ENCODE data around the gene ISLR.

Gene ISLR

GRCh38 chr15:74202452-74203401, 29.2 kb downstream of the ISLR start, which contains the start of gene STRA6 (continued):
- TF ChIP-seq ZBTB21 (tag by site-specific recombination; IDR thresholded peaks at IDR 0.05) (no peak), ZNF266 (tag by site-specific recombination; IDR thresholded peaks at IDR 0.05; ENCODE audit: low read depth) (no peak), ZBTB17 (tag by site-specific recombination; IDR thresholded peaks at IDR 0.05) (peak; percentile 80; the same call in 1 of the 2 replicates), ZSCAN4 (tag by site-specific recombination; IDR thresholded peaks at IDR 0.05) (no peak), ZNF37A (tag by site-specific recombination; IDR thresholded peaks at IDR 0.05) (no peak), ZBTB26 (tag by site-specific recombination; optimal IDR thresholded peaks at IDR 0.05) (peak; percentile 7), MEIS1 (CRISPR knock-in tag; IDR thresholded peaks at IDR 0.05; ENCODE audit: borderline replicate concordance) (no peak), ZNF157 (tag by site-specific recombination; IDR thresholded peaks at IDR 0.05) (no peak), ZNF19 (tag by site-specific recombination; IDR thresholded peaks at IDR 0.05; ENCODE audit: low read depth) (no peak), REPIN1 (tag by site-specific recombination; IDR thresholded peaks at IDR 0.05; ENCODE audit: low read depth) (no peak), SETDB1 (IDR thresholded peaks at IDR 0.05; ENCODE audit: insufficient read length, low read length) (no peak)
- TF ChIP-seq, protein P1, sequence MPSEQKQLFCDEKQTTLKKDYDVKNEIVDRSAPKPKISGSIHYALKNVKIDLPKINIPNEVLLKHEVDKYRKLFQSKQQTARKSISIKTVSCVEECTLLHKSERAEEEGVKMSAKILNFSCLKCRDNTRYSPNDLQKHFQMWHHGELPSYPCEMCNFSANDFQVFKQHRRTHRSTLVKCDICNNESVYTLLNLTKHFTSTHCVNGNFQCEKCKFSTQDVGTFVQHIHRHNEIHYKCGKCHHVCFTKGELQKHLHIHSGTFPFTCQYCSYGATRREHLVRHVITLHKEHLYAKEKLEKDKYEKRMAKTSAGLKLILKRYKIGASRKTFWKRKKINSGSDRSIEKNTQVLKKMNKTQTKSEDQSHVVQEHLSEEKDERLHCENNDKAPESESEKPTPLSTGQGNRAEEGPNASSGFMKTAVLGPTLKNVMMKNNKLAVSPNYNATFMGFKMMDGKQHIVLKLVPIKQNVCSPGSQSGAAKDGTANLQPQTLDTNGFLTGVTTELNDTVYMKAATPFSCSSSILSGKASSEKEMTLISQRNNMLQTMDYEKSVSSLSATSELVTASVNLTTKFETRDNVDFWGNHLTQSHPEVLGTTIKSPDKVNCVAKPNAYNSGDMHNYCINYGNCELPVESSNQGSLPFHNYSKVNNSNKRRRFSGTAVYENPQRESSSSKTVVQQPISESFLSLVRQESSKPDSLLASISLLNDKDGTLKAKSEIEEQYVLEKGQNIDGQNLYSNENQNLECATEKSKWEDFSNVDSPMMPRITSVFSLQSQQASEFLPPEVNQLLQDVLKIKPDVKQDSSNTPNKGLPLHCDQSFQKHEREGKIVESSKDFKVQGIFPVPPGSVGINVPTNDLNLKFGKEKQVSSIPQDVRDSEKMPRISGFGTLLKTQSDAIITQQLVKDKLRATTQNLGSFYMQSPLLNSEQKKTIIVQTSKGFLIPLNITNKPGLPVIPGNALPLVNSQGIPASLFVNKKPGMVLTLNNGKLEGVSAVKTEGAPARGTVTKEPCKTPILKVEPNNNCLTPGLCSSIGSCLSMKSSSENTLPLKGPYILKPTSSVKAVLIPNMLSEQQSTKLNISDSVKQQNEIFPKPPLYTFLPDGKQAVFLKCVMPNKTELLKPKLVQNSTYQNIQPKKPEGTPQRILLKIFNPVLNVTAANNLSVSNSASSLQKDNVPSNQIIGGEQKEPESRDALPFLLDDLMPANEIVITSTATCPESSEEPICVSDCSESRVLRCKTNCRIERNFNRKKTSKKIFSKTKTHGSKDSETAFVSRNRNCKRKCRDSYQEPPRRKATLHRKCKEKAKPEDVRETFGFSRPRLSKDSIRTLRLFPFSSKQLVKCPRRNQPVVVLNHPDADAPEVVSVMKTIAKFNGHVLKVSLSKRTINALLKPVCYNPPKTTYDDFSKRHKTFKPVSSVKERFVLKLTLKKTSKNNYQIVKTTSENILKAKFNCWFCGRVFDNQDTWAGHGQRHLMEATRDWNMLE (tag by site-specific recombination; conservative IDR thresholded peaks at IDR 0.05; ENCODE audit: low read depth): no peak

DNA sequence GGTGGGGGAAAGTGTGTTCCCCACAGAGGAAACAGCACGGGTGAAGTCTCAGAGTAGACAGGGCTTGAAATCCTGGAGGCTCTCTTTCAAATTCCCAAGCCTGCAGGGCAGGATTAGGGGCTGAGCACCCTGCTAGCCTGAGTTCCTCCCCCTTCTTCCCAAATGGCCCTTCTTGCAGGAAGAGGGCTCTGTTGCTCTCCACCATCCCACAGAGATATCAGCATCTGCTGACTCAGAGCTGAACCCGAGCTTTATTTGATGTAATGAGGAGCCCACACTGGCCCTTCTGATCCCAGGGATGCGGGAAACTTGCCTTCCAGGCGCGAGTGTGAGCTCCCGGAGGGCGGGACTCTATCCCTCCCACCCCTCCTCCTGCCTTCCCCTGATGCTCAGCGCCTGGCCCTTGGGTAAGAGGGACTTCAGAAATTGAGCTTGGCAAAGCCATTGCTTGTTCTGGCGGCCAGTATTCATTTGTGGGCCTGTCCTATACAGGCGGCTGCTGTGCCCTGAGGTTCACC, 30.5 kb downstream of the ISLR start:
- Histone ChIP-seq H3K9me3 (ENCODE audit: control insufficient read depth, insufficient read depth, low read depth, low read length) (no peaks in the 10 kb centered on the region), H3K36me3 (ENCODE audit: control insufficient read depth in 2 of 2, insufficient read depth in 1 of 2, low read length in 2 of 2) (no peaks in the 10 kb centered on the region), H3K4me1 (ENCODE audit: control insufficient read depth, insufficient read depth, low read length) (peaks cover 46% of the 10 kb centered on the region), H3K27ac (ENCODE audit: extremely low read depth, low read depth, low read length) (peak overlapping the region; percentile 78), H3K4me3 (ENCODE audit: low read depth, low read length) (no peak overlapping the region)
- ChIA-PET CTCF (interaction anchor here (0.7 to 3.5 kb wide), 9 partner anchors 8 to 231 kb away, joined by 3 to 22 read pairs (median 7); no protein-coding TSS in a partner anchor), POLR2A (interaction anchor here (0.7 to 2.1 kb wide), 4 partner anchors 8 to 36 kb away, joined by 3 to 9 read pairs (median 6); no protein-coding TSS in a partner anchor)
- peak; percentile 82 for TF ChIP-seq ZFHX2 (tag by site-specific recombination; conservative IDR thresholded peaks at IDR 0.05)
- TF ChIP-seq ZNF658 (tag by site-specific recombination; IDR thresholded peaks at IDR 0.05): no peak
- TF ChIP-seq ZNF701 (tag by site-specific recombination; IDR thresholded peaks at IDR 0.05): no peak
- TF ChIP-seq, protein P2, sequence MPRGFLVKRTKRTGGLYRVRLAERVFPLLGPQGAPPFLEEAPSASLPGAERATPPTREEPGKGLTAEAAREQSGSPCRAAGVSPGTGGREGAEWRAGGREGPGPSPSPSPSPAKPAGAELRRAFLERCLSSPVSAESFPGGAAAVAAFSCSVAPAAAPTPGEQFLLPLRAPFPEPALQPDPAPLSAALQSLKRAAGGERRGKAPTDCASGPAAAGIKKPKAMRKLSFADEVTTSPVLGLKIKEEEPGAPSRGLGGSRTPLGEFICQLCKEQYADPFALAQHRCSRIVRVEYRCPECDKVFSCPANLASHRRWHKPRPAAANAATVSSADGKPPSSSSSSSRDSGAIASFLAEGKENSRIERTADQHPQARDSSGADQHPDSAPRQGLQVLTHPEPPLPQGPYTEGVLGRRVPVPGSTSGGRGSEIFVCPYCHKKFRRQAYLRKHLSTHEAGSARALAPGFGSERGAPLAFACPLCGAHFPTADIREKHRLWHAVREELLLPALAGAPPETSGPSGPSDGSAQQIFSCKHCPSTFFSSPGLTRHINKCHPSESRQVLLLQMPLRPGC (tag by site-specific recombination; IDR thresholded peaks at IDR 0.05): no peak
- TF ChIP-seq ZFP69B (tag by site-specific recombination; IDR thresholded peaks at IDR 0.05): no peak
- peak; percentile 49; the same call in 1 of the 2 replicates for TF ChIP-seq FEZF1 (tag by site-specific recombination; IDR thresholded peaks at IDR 0.05)
- TF ChIP-seq ZNF660 (tag by site-specific recombination; IDR thresholded peaks at IDR 0.05): peak; percentile 66; the same call in 1 of the 2 replicates
- TF ChIP-seq, protein P3, sequence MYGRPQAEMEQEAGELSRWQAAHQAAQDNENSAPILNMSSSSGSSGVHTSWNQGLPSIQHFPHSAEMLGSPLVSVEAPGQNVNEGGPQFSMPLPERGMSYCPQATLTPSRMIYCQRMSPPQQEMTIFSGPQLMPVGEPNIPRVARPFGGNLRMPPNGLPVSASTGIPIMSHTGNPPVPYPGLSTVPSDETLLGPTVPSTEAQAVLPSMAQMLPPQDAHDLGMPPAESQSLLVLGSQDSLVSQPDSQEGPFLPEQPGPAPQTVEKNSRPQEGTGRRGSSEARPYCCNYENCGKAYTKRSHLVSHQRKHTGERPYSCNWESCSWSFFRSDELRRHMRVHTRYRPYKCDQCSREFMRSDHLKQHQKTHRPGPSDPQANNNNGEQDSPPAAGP (tag by site-specific recombination; IDR thresholded peaks at IDR 0.05): peak; percentile 79
- TF ChIP-seq ZNF514 (tag by site-specific recombination; IDR thresholded peaks at IDR 0.05): no peak
- no peak for TF ChIP-seq BCL11A (tag by site-specific recombination; IDR thresholded peaks at IDR 0.05; ENCODE audit: low read depth)
- TF ChIP-seq ZNF529 (tag by site-specific recombination; IDR thresholded peaks at IDR 0.05; ENCODE audit: insufficient replicate concordance): no peak

Data from HEK293 (cell line).